Endothelial cell of umbilical vein (primary cell): Measurements from ENCODE around the gene COPS7A. TPM values are rescaled to one million over a fixed set of nuclear protein-coding genes. Genes with fewer than 3 reads are reported as not detected.

Experiments
- BruUV-seq: library from RNA; stranded (reverse); fragments of 400-500 nt; replicated peaks from 2 replicates; lab custom pipeline; 2021; lab: Mats Ljungman, UMichigan
- CTCF ChIA-PET: fragments of 300-600, 350-600 bp; sonication (Branson Sonifier 250); formaldehyde crosslinking; loops from one replicate; lab custom pipeline; 2021; ENCODE audit warnings: antibody characterized with exemption, inconsistent platforms; lab: Charles Lee
- POLR2A ChIA-PET: fragments of 300-600, 350-600 bp; sonication (Branson Sonifier 250); formaldehyde crosslinking; loops from one replicate; lab custom pipeline; 2021; ENCODE audit warnings: antibody characterized with exemption, inconsistent platforms; lab: Charles Lee
- DNase-seq: peaks from one replicate; pipeline ENCODE4 v3.0.0-alpha.2; 2011; ENCODE audit warnings: low read depth, low spot score
- FAIRE-seq: peaks from 2 replicates; lab custom pipeline; 2011; peaks lifted over from hg19 to GRCh38; lab: Jason Lieb, UNC
- H2AFZ ChIP-seq: 2 replicates; pipeline ENCODE4 v1.6.0; 2012; ENCODE audit warnings: low read depth, low read length, control low read depth, inconsistent platforms
- H3K27ac ChIP-seq: 2 replicates; pipeline ENCODE4 v1.5.1; 2011; ENCODE audit warnings: low read depth, mild to moderate bottlenecking, control low read depth, low read length, moderate library complexity; ENCODE audit not compliant: insufficient read depth
- H3K27me3 ChIP-seq, 2 experiments: 2 replicates each; pipeline versions ENCODE4 v1.6.0 to v1.6.1; 2011; ENCODE audit warnings: low read length in 2 of 2, mixed read lengths in 1 of 2; ENCODE audit not compliant: control insufficient read depth in 2 of 2, insufficient read depth in 2 of 2
- H3K36me3 ChIP-seq, 2 experiments: 2 replicates in 1 of 2; 3 replicates in 1 of 2; pipeline ENCODE4 v1.5.1; 2011; ENCODE audit warnings: low read length in 2 of 2, mild to moderate bottlenecking in 1 of 2, moderate library complexity in 1 of 2; ENCODE audit not compliant: control insufficient read depth in 2 of 2, insufficient read depth in 2 of 2; ENCODE audit errors: extremely low read depth in 1 of 2
- H3K4me1 ChIP-seq: 3 replicates; pipeline ENCODE4 v1.5.1; 2011; ENCODE audit warnings: mild to moderate bottlenecking, low read length; ENCODE audit not compliant: control insufficient read depth, insufficient read depth; ENCODE audit errors: extremely low read depth
- H3K4me2 ChIP-seq: 2 replicates; pipeline ENCODE4 v1.6.1; 2011; ENCODE audit warnings: low read length, control low read depth, mixed read lengths; ENCODE audit not compliant: insufficient read depth
- H3K4me3 ChIP-seq, 3 experiments: fragments of 200-600 bp in 1 of 3; sonication (generic), shearing (Covaris generic) in 1 of 3; replicated peaks in 1 of 3; 2 replicates each; pipeline ENCODE4 v1.5.1; 2011 to 2016; ENCODE audit warnings: control low read depth in 3 of 3, low read length in 3 of 3, mild to moderate bottlenecking in 2 of 3, inconsistent platforms in 1 of 3, low read depth in 1 of 3, moderate library complexity in 1 of 3; ENCODE audit not compliant: insufficient read depth in 1 of 3
- H3K79me2 ChIP-seq: 2 replicates; pipeline ENCODE4 v1.6.0; 2012; ENCODE audit warnings: low read length, inconsistent platforms; ENCODE audit not compliant: control insufficient read depth, insufficient read depth
- H3K9ac ChIP-seq: replicated peaks from 2 replicates; pipeline ENCODE3; 2011; ENCODE audit warnings: low read length, control low read depth; ENCODE audit not compliant: insufficient read depth; ENCODE audit errors: extremely low read depth
- H3K9me1 ChIP-seq: replicated peaks from 3 replicates; pipeline ENCODE4 v1.6.0; 2011; ENCODE audit warnings: mild to moderate bottlenecking, low read length; ENCODE audit not compliant: control insufficient read depth, insufficient read depth; ENCODE audit errors: extremely low read depth
- H3K9me3 ChIP-seq: replicated peaks from 2 replicates; pipeline ENCODE4 v1.5.1; 2012; ENCODE audit warnings: low read length, inconsistent platforms; ENCODE audit not compliant: control insufficient read depth, insufficient read depth
- H4K20me1 ChIP-seq: replicated peaks from 2 replicates; pipeline ENCODE3; 2011; ENCODE audit warnings: mild to moderate bottlenecking, low read length; ENCODE audit not compliant: control insufficient read depth, insufficient read depth; ENCODE audit errors: extremely low read depth
- CTCF ChIP-seq, 2 donors: IDR thresholded peaks; 1 replicate in 1 of 2; 2 replicates in 1 of 2; pipeline ENCODE4 v1.5.1; 2011; ENCODE audit warnings: low read length in 2 of 2, mild to moderate bottlenecking in 2 of 2, moderate library complexity in 2 of 2, control low read depth in 1 of 2, inconsistent platforms in 1 of 2, low read depth in 1 of 2; ENCODE audit not compliant: insufficient read depth in 1 of 2; ENCODE audit errors: extremely low read depth in 1 of 2
- EZH2 ChIP-seq: IDR thresholded peaks from 2 replicates; pipeline ENCODE4 v1.6.1; 2012; ENCODE audit warnings: borderline replicate concordance, low read depth, mild to moderate bottlenecking, moderate library complexity, low read length, inconsistent platforms; ENCODE audit not compliant: severe bottlenecking
- FOS ChIP-seq: IDR thresholded peaks from 2 replicates; pipeline ENCODE4 v1.6.1; 2011; ENCODE audit warnings: mild to moderate bottlenecking, low read length, moderate library complexity, borderline replicate concordance; ENCODE audit not compliant: insufficient read depth
- GATA2 ChIP-seq: IDR thresholded peaks from 2 replicates; pipeline ENCODE4 v1.7.0; 2011; ENCODE audit warnings: low read depth, mild to moderate bottlenecking, moderate library complexity, mixed read lengths, low read length; ENCODE audit not compliant: insufficient read length, insufficient read depth
- JUN ChIP-seq: IDR thresholded peaks from 2 replicates; pipeline ENCODE4 v1.6.1; 2011; ENCODE audit warnings: borderline replicate concordance, low read depth; ENCODE audit not compliant: insufficient read length, insufficient read depth
- MAX ChIP-seq: IDR thresholded peaks from 2 replicates; pipeline ENCODE4 v1.6.1; 2011; ENCODE audit not compliant: insufficient read depth, insufficient read length
- MYC ChIP-seq: IDR thresholded peaks from one replicate; pipeline ENCODE4 v1.6.1; 2011; ENCODE audit warnings: mild to moderate bottlenecking, low read depth, low read length
- POLR2A ChIP-seq: IDR thresholded peaks from 2 replicates; pipeline ENCODE4 v1.6.1; 2012; ENCODE audit warnings: low read depth, mild to moderate bottlenecking, control low read depth, low read length
- POLR2AphosphoS5 ChIP-seq: IDR thresholded peaks from 2 replicates; pipeline ENCODE4 v1.6.1; 2012; ENCODE audit warnings: low read depth, mild to moderate bottlenecking, control low read depth, low read length, moderate library complexity; ENCODE audit not compliant: insufficient read depth
- dilution Hi-C: fragments of 300-500 bp; cut with MboI; formaldehyde crosslinking; loops from one replicate; pipeline ENCODE4 v1.15.0; 2019; ENCODE audit warnings: low sequenced_read_pairs; ENCODE audit not compliant: extremely low pct_ligation_motif_present
- intact Hi-C: fragments of 100-400 bp; cut with micrococcal nuclease; formaldehyde crosslinking; loops from one replicate; pipeline ENCODE4 v1.10.0; 2022
- polyA plus RNA-seq, 4 experiments: library from polyadenylated mRNA; depleted of rRNA in 3 of 4; stranded (reverse) in 3 of 4; unstranded in 1 of 4; fragments of >200 nt; gene quantifications; 2 replicates each; pipeline versions ENCODE4 v1.2.1 to v1.2.3, GENCODE V29; 2011 to 2012; ENCODE audit warnings: missing spikeins in 1 of 4
- total RNA-seq: library from RNA; stranded (reverse); gene quantifications from 2 replicates; pipeline ENCODE4 v1.2.3, GENCODE V29; 2021

COPS7A gene
- total and polyA plus RNA-seq, 2 donors (not counting 3 experiments of a cell fraction or from before 2014, with no cell fraction given): 41.1 to 104 TPM

- peaks cover 10% of the 10 kb centered on the region for H3K4me1 ChIP-seq
- no peaks in the 10 kb centered on the region for H3K9me1 ChIP-seq
- no peak overlapping the region for H3K4me3 ChIP-seq
- H3K27me3 ChIP-seq: no peaks in the 10 kb centered on the region
- intact Hi-C loops (no loop called here), dilution Hi-C loops (no loop called here)
- no TSS peak for BruUV-seq
- H2AFZ ChIP-seq: no peak overlapping the region
- ChIA-PET CTCF (interaction anchor here (6.1 kb wide), 1 partner anchor 18 kb away, joined by 234 read pairs; the partner anchor contains the start of genes LAG3 and PTMS), POLR2A (no interaction called here)
- no peak for DNase-seq
- H3K27ac ChIP-seq: no peak overlapping the region
- no peak for TF ChIP-seq POLR2AphosphoS5
- no peak for TF ChIP-seq MYC
- no peak for TF ChIP-seq GATA2
- no peak for TF ChIP-seq FOS
- TF ChIP-seq MAX: no peak
- TF ChIP-seq POLR2A: no peak
- TF ChIP-seq CTCF (IDR thresholded peaks at IDR 0.05; ENCODE audit: extremely low read depth in 1 of 2, insufficient read depth in 1 of 2, low read depth in 1 of 2, low read length in 2 of 2): no peak
- TF ChIP-seq JUN: no peak
- TF ChIP-seq EZH2: no peak
- H3K79me2 ChIP-seq: peaks cover 16% of the 10 kb centered on the region
- no peaks in the 10 kb centered on the region for H3K9me3 ChIP-seq
- no peak overlapping the region for H3K9ac ChIP-seq
- no peak overlapping the region for H3K4me2 ChIP-seq
- peaks cover 21 to 41% of the 10 kb centered on the region in 2 experiments for H3K36me3 ChIP-seq
- H4K20me1 ChIP-seq: no peaks in the 10 kb centered on the region
- FAIRE-seq: no peak
Measured at GRCh38 chr12:6750506-6750905, 26.7 kb downstream of the COPS7A start.
